Panc1 (cell line): ENCODE results near the gene CST6. TPM values are rescaled to one million over a fixed set of nuclear protein-coding genes. Genes with fewer than 3 reads are reported as not detected.

Experiments used
- ATAC-seq: fragments of 200-7000 bp; cut with Tn5 transposase; 2 replicates; pipeline ENCODE4 v1.9.1; 2020; ENCODE audit warnings: mild to moderate bottlenecking, moderate library complexity
- BruUV-seq: library from RNA; stranded (reverse); fragments of 400-500 nt; replicated peaks from 2 replicates; lab custom pipeline; 2021; lab: Mats Ljungman, UMichigan
- CTCF ChIA-PET: fragments of 300-600 bp; sonication (Branson Sonifier 250); formaldehyde crosslinking; loops from one replicate; lab custom pipeline; 2022; ENCODE audit warnings: antibody characterized with exemption; lab: Charles Lee
- POLR2A ChIA-PET: fragments of 300-600 bp; sonication (Branson Sonifier 250); formaldehyde crosslinking; loops from one replicate; lab custom pipeline; 2022; ENCODE audit warnings: antibody characterized with exemption; lab: Charles Lee
- DNase-seq: peaks from one replicate; pipeline ENCODE4 v3.0.0-alpha.2; 2010; ENCODE audit warnings: low read depth, low spot score
- H3K27ac ChIP-seq: 2 replicates; pipeline ENCODE4 v1.5.1; 2011; ENCODE audit warnings: mild to moderate bottlenecking, low read length, inconsistent platforms
- H3K27me3 ChIP-seq: fragments of 200-500 bp; sonication (Bioruptor generic); 2 replicates; pipeline ENCODE4 v1.6.0; 2014; ENCODE audit warnings: low read length, inconsistent platforms; ENCODE audit not compliant: control insufficient read depth, insufficient read depth
- H3K36me3 ChIP-seq: fragments of 200-500 bp; sonication (Bioruptor generic); 2 replicates; pipeline ENCODE4 v1.5.1; 2014; ENCODE audit warnings: inconsistent platforms, mild to moderate bottlenecking, low read length, moderate library complexity; ENCODE audit not compliant: control insufficient read depth, insufficient read depth
- H3K4me1 ChIP-seq: 2 replicates; pipeline ENCODE4 v1.5.1; 2011; ENCODE audit warnings: inconsistent platforms, mild to moderate bottlenecking, low read length, moderate library complexity; ENCODE audit not compliant: control insufficient read depth, insufficient read depth
- H3K4me3 ChIP-seq, 2 experiments: 2 replicates each; pipeline ENCODE4 v1.5.1; 2011 to 2012; ENCODE audit warnings: low read depth in 2 of 2, low read length in 2 of 2, mild to moderate bottlenecking in 2 of 2, inconsistent platforms in 1 of 2, moderate library complexity in 1 of 2
- H3K9me3 ChIP-seq: fragments of 200-500 bp; sonication (Bioruptor generic); 2 replicates; pipeline ENCODE4 v1.5.1; 2014; ENCODE audit warnings: low read depth, mild to moderate bottlenecking, inconsistent platforms, low read length, moderate library complexity; ENCODE audit not compliant: control insufficient read depth, insufficient read depth
- POLR2AphosphoS5 ChIP-seq: IDR thresholded peaks from 2 replicates; pipeline ENCODE4 v1.6.1; 2012; ENCODE audit warnings: mild to moderate bottlenecking, low read depth, low read length, moderate library complexity
- SIN3A ChIP-seq: IDR thresholded peaks from 2 replicates; pipeline ENCODE4 v1.6.1; 2012; ENCODE audit warnings: low read depth, mild to moderate bottlenecking, low read length, moderate library complexity, borderline replicate concordance; ENCODE audit not compliant: insufficient read depth
- TCF7L2 ChIP-seq: IDR thresholded peaks from 2 replicates; pipeline ENCODE4 v1.6.1; 2011; ENCODE audit warnings: mild to moderate bottlenecking, low read depth, low read length, inconsistent platforms
- in situ Hi-C: cut with HindIII; loops from 2 replicates; pipeline ENCODE4 v1.10.0; 2016; ENCODE audit warnings: low sequenced_read_pairs, low pct_unique_long_range_greater_than_20kb
- intact Hi-C: fragments of 100-400 bp; cut with micrococcal nuclease; formaldehyde crosslinking; loops from one replicate; pipeline ENCODE4 v1.10.0; 2022; ENCODE audit not compliant: unreplicated experiment
- total RNA-seq: library from RNA; stranded (reverse); gene quantifications from one replicate; pipeline ENCODE4 v1.2.1, GENCODE V29; 2021; ENCODE audit not compliant: unreplicated experiment
- TF ChIP-seq, protein P1 (sequence below), 2 experiments: IDR thresholded peaks; 2 replicates each; pipeline ENCODE4 v1.6.1; 2011 to 2012; ENCODE audit warnings: low read depth in 2 of 2, control low read depth in 1 of 2, low read length in 1 of 2, mild to moderate bottlenecking in 1 of 2, moderate library complexity in 1 of 2; ENCODE audit not compliant: insufficient read depth in 1 of 2
- TF ChIP-seq, protein P2 (sequence below): fragments of 450-650 bp; IDR thresholded peaks from 2 replicates; pipeline ENCODE4 v1.5.1; 2017; ENCODE audit warnings: mild to moderate bottlenecking

Gene CST6
- total RNA-seq, 1 experiment from 2014 or later = 0.23 TPM

DNA sequence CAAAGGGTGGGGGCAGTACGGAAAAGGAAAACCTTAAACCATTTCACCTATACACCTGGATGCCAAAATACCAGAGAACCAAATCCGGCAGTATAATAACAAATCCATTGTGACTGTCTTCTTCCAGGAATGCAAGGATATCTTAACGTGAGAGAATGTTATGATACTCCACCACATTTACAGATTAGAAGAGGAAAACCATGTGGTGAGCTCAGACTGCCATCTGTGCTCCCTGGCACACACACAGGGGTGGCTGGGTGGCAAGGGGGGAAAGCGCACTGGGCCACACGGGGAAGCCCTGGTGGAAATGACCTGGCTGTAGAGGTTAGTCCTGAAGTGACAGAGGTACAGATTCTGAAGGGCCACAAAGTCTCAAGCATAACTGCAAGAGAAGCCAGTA lies 19.8 kb upstream of the CST6 start:
- no peak for ATAC-seq
- no TSS peak for BruUV-seq
- ChIA-PET POLR2A (no interaction called here), CTCF (interaction anchor here (0.7 kb wide), 1 partner anchor 290 kb away, joined by 3 read pairs; no protein-coding TSS in a partner anchor)
- Histone ChIP-seq H3K4me1 (no peaks in the 10 kb centered on the region), H3K9me3 (no peaks in the 10 kb centered on the region), H3K27ac (no peak overlapping the region), H3K36me3 (peaks cover 3% of the 10 kb centered on the region; the same call in 1 of the 2 replicates), H3K4me3 (no peak overlapping the region), H3K27me3 (no peaks in the 10 kb centered on the region)
- TF ChIP-seq, protein P1, sequence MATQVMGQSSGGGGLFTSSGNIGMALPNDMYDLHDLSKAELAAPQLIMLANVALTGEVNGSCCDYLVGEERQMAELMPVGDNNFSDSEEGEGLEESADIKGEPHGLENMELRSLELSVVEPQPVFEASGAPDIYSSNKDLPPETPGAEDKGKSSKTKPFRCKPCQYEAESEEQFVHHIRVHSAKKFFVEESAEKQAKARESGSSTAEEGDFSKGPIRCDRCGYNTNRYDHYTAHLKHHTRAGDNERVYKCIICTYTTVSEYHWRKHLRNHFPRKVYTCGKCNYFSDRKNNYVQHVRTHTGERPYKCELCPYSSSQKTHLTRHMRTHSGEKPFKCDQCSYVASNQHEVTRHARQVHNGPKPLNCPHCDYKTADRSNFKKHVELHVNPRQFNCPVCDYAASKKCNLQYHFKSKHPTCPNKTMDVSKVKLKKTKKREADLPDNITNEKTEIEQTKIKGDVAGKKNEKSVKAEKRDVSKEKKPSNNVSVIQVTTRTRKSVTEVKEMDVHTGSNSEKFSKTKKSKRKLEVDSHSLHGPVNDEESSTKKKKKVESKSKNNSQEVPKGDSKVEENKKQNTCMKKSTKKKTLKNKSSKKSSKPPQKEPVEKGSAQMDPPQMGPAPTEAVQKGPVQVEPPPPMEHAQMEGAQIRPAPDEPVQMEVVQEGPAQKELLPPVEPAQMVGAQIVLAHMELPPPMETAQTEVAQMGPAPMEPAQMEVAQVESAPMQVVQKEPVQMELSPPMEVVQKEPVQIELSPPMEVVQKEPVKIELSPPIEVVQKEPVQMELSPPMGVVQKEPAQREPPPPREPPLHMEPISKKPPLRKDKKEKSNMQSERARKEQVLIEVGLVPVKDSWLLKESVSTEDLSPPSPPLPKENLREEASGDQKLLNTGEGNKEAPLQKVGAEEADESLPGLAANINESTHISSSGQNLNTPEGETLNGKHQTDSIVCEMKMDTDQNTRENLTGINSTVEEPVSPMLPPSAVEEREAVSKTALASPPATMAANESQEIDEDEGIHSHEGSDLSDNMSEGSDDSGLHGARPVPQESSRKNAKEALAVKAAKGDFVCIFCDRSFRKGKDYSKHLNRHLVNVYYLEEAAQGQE (IDR thresholded peaks at IDR 0.05; ENCODE audit: insufficient read depth in 1 of 2, low read depth in 2 of 2, low read length in 1 of 2) = no peak
- TF ChIP-seq TCF7L2 (no peak), POLR2AphosphoS5 (no peak), SIN3A (no peak)
- TF ChIP-seq, protein P2, sequence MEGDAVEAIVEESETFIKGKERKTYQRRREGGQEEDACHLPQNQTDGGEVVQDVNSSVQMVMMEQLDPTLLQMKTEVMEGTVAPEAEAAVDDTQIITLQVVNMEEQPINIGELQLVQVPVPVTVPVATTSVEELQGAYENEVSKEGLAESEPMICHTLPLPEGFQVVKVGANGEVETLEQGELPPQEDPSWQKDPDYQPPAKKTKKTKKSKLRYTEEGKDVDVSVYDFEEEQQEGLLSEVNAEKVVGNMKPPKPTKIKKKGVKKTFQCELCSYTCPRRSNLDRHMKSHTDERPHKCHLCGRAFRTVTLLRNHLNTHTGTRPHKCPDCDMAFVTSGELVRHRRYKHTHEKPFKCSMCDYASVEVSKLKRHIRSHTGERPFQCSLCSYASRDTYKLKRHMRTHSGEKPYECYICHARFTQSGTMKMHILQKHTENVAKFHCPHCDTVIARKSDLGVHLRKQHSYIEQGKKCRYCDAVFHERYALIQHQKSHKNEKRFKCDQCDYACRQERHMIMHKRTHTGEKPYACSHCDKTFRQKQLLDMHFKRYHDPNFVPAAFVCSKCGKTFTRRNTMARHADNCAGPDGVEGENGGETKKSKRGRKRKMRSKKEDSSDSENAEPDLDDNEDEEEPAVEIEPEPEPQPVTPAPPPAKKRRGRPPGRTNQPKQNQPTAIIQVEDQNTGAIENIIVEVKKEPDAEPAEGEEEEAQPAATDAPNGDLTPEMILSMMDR = no peak
- no peak for DNase-seq
- intact Hi-C loops (no loop called here), in situ Hi-C loops (no loop called here)

DNA sequence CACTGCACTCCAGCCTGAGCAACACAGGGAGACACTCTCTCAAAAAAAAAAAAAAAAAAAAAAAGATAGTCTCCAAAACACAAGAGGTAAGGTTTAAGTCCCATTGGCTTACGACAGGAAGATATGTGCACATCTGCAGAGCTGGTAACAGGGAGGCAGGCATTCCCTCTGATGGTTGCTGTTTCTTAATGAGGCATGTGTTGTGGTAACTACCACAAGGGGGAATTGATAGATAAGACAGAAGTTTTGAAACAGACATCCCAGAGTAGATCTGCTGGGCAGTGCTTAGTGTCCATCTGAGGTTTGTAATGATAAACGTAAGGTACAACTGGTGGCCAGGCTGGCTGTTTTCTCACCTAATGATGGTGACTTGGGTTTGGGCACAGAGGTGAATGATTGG lies 14.5 kb upstream of the CST6 start:
- DNase-seq (no peak), ATAC-seq (no peak)
- peaks cover 29% of the 10 kb centered on the region for H3K36me3 ChIP-seq
- H3K4me3 ChIP-seq = no peak overlapping the region
- H3K9me3 ChIP-seq = no peaks in the 10 kb centered on the region
- intact Hi-C loops = no loop called here
- ChIA-PET POLR2A (interaction anchor here (0.7 kb wide), 1 partner anchor 88 kb away, joined by 10 read pairs; no protein-coding TSS in a partner anchor), CTCF (no interaction called here)
- TF ChIP-seq, protein P2 = no peak
- in situ Hi-C loops = no loop called here
- H3K27me3 ChIP-seq = no peaks in the 10 kb centered on the region
- peaks cover 14% of the 10 kb centered on the region for H3K4me1 ChIP-seq
- no peak overlapping the region for H3K27ac ChIP-seq
- no TSS peak for BruUV-seq
